K562 (cell line): ENCODE data around the gene RHEBL1. TPM values are rescaled to one million over a fixed set of nuclear protein-coding genes. Genes with fewer than 3 reads are reported as not detected.

Experiments used
- CBX1 ChIP-seq: sonication (generic); IDR thresholded peaks from 2 replicates; pipeline ENCODE4 v1.6.1; 2016; ENCODE audit warnings: antibody characterized with exemption, low read depth, mild to moderate bottlenecking
- CHCHD3 ChIP-seq: fragments of 250-450 bp; sonication (Bioruptor Pico); IDR thresholded peaks from 2 replicates; pipeline ENCODE4 v2.1.2; 2022; ENCODE audit warnings: mild to moderate bottlenecking
- FOSL1 ChIP-seq: fragments of 200-800 bp; sonication (Bioruptor generic); conservative IDR thresholded peaks from 2 replicates; pipeline ENCODE4 v1.6.1; 2016; ENCODE audit warnings: missing genetic modification characterization, missing compliant biosample characterization
- GATA2 ChIP-seq: sonication (generic); formaldehyde crosslinking; IDR thresholded peaks from 2 replicates; pipeline ENCODE4 v1.4.0; 2020; ENCODE audit warnings: mild to moderate bottlenecking, missing genetic modification reagents
- HDAC1 ChIP-seq, 2 experiments: fragments of 450-650 bp; IDR thresholded peaks; 2 replicates each; pipeline ENCODE4 v1.6.1; 2016 to 2017; ENCODE audit warnings: inconsistent platforms in 1 of 2, mild to moderate bottlenecking in 1 of 2, moderate library complexity in 1 of 2
- HEY1 ChIP-seq: fragments of 250-450 bp; sonication (Bioruptor Pico); IDR thresholded peaks from 2 replicates; pipeline ENCODE4 v1.5.0; 2020; ENCODE audit warnings: mild to moderate bottlenecking, moderate library complexity, borderline replicate concordance
- HIVEP1 ChIP-seq: fragments of 250-450 bp; sonication (Bioruptor Pico); IDR thresholded peaks from 2 replicates; pipeline ENCODE4 v1.4.0; 2020; ENCODE audit warnings: mild to moderate bottlenecking
- KHSRP ChIP-seq: fragments of 450-650 bp; IDR thresholded peaks from 2 replicates; pipeline ENCODE4 v1.6.1; 2017
- KLF10 ChIP-seq: fragments of 250-450 bp; sonication (Bioruptor Pico); IDR thresholded peaks from 2 replicates; pipeline ENCODE4 v1.6.1; 2021; ENCODE audit warnings: matching md5 sums
- MAFG ChIP-seq: fragments of 450-650 bp; conservative IDR thresholded peaks from 2 replicates; pipeline ENCODE4 v1.6.1; 2016; ENCODE audit warnings: missing genetic modification characterization, missing compliant biosample characterization
- MAZ ChIP-seq, 2 experiments: fragments of 450-650 bp in 1 of 2; sonication (generic) in 1 of 2; formaldehyde crosslinking; IDR thresholded peaks in 1 of 2; conservative IDR thresholded peaks in 1 of 2; 2 replicates each; pipeline versions ENCODE4 v1.4.0 to v1.5.0; 2020; ENCODE audit warnings: mild to moderate bottlenecking in 1 of 2, missing genetic modification reagents in 1 of 2
- NBN ChIP-seq: fragments of 450-650 bp; IDR thresholded peaks from 2 replicates; pipeline ENCODE4 v1.6.1; 2016; ENCODE audit warnings: low read depth, mild to moderate bottlenecking
- NR2F6 ChIP-seq: fragments of 450-650 bp; formaldehyde crosslinking; IDR thresholded peaks from 2 replicates; pipeline ENCODE4 v1.4.0; 2020; ENCODE audit warnings: mild to moderate bottlenecking
- POLR2G ChIP-seq: fragments of 200-400 bp; formaldehyde crosslinking; IDR thresholded peaks from 2 replicates; pipeline ENCODE4 v1.6.1; 2017; ENCODE audit warnings: low read depth, mild to moderate bottlenecking, antibody characterized with exemption, low read length, moderate library complexity
- RBM22 ChIP-seq: fragments of 200-400 bp; formaldehyde crosslinking; IDR thresholded peaks from 2 replicates; pipeline ENCODE4 v1.6.1; 2018; ENCODE audit warnings: low read length, low read depth; ENCODE audit not compliant: poor library complexity, severe bottlenecking
- RBM39 ChIP-seq: fragments of 200-400 bp; formaldehyde crosslinking; optimal IDR thresholded peaks from 2 replicates; pipeline ENCODE3; 2018; ENCODE audit warnings: low read depth, low read length
- SAP30 ChIP-seq: fragments of 200-600 bp; sonication (generic); IDR thresholded peaks from 2 replicates; pipeline ENCODE4 v1.6.1; 2012; ENCODE audit warnings: borderline replicate concordance, low read depth, mild to moderate bottlenecking, moderate library complexity, low read length, control low read depth, inconsistent platforms; ENCODE audit not compliant: insufficient read depth, poor library complexity, severe bottlenecking
- SIN3B ChIP-seq: fragments of 450-650 bp; IDR thresholded peaks from 2 replicates; pipeline ENCODE4 v1.6.1; 2017; ENCODE audit warnings: low read depth, mild to moderate bottlenecking, moderate library complexity
- SUPT5H ChIP-seq: fragments of 450-650 bp; IDR thresholded peaks from 2 replicates; pipeline ENCODE4 v1.6.1; 2016
- U2AF2 ChIP-seq: fragments of 200-400 bp; formaldehyde crosslinking; optimal IDR thresholded peaks from 2 replicates; pipeline ENCODE3; 2017; ENCODE audit warnings: low read depth, mild to moderate bottlenecking, low read length
- ZNF444 ChIP-seq: fragments of 250-450 bp; sonication (Bioruptor Pico); IDR thresholded peaks from 2 replicates; pipeline ENCODE4 v1.4.0; 2020; ENCODE audit warnings: mild to moderate bottlenecking, moderate library complexity
- ZNF586 ChIP-seq: fragments of 450-650 bp; formaldehyde crosslinking; conservative IDR thresholded peaks from 2 replicates; pipeline ENCODE4 v1.4.0; 2020; ENCODE audit warnings: mild to moderate bottlenecking, moderate library complexity
- polyA plus RNA-seq, 8 experiments: library from polyadenylated mRNA; depleted of rRNA in 4 of 8; stranded (reverse) in 5 of 8; unstranded in 3 of 8; fragments of >200 nt; fragmentation: Nextera tagmentation in 2 of 8; fragmentation: Illumina TruSeq in 1 of 8; extraction: Ambion mirVana in 2 of 8; extraction: Trizol in 1 of 8; gene quantifications; 2 replicates each; pipeline versions ENCODE4 v1.2.1 to v1.2.3, GENCODE V29; 2011 to 2014; ENCODE audit warnings: inconsistent platforms in 1 of 8, missing spikeins in 1 of 8
- total RNA-seq, 7 experiments: library from RNA; depleted of rRNA in 6 of 7; stranded (reverse); fragments of >200 nt in 6 of 7; fragmentation: Illumina TruSeq in 2 of 7; extraction: Trizol in 2 of 7; gene quantifications; 2 replicates each; pipeline versions ENCODE4 v1.2.1 to v1.2.3, GENCODE V29; 2011 to 2021; ENCODE audit warnings: low replicate concordance in 1 of 7
- TF ChIP-seq, protein P1 (sequence below): fragments of 450-650 bp; IDR thresholded peaks from 2 replicates; pipeline ENCODE4 v1.6.1; 2016; ENCODE audit warnings: missing biosample characterization, missing genetic modification characterization
- TF ChIP-seq, protein P2 (sequence below): fragments of 250-450 bp; sonication (Bioruptor Pico); IDR thresholded peaks from 2 replicates; pipeline ENCODE4 v1.9.0; 2021; ENCODE audit warnings: mild to moderate bottlenecking
- TF ChIP-seq, protein P3 (sequence below): IDR thresholded peaks from 3 replicates; pipeline ENCODE4 v1.6.1; 2011; ENCODE audit warnings: borderline replicate concordance, mild to moderate bottlenecking; ENCODE audit not compliant: insufficient read length, insufficient read depth

RHEBL1 gene
- total and polyA plus RNA-seq, 9 of the 15 experiments (the other 6 are each of a cell fraction or from before 2014, with no cell fraction given): 4.3 to 36.1 (median 8.2) TPM

- TF ChIP-seq, protein P1, sequence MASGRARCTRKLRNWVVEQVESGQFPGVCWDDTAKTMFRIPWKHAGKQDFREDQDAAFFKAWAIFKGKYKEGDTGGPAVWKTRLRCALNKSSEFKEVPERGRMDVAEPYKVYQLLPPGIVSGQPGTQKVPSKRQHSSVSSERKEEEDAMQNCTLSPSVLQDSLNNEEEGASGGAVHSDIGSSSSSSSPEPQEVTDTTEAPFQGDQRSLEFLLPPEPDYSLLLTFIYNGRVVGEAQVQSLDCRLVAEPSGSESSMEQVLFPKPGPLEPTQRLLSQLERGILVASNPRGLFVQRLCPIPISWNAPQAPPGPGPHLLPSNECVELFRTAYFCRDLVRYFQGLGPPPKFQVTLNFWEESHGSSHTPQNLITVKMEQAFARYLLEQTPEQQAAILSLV (tag): no peak
- TF ChIP-seq CBX1: peak; percentile 94
- TF ChIP-seq RBM39: no peak
- TF ChIP-seq SAP30: no peak
- TF ChIP-seq SUPT5H: peak; percentile 81
- peak; percentile 60; the same call in 1 of the 2 replicates for TF ChIP-seq FOSL1
- TF ChIP-seq POLR2G: peak; percentile 92
- TF ChIP-seq U2AF2: no peak
- 0 out of 2 replicates have a peak, but pooled peaks have one; percentile 84 for TF ChIP-seq NBN
- TF ChIP-seq RBM22: peak; percentile 82
- TF ChIP-seq ZNF586 (CRISPR knock-in tag): no peak
- TF ChIP-seq HIVEP1 (CRISPR knock-in tag): no peak
- TF ChIP-seq, protein P2, sequence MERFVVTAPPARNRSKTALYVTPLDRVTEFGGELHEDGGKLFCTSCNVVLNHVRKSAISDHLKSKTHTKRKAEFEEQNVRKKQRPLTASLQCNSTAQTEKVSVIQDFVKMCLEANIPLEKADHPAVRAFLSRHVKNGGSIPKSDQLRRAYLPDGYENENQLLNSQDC (CRISPR knock-in tag): peak; percentile 44; the same call in 1 of the 2 replicates
- TF ChIP-seq SIN3B: peak; percentile 36; the same call in 1 of the 2 replicates
- no peak for TF ChIP-seq KLF10
- 0 out of 2 replicates have a peak, but pooled peaks have one; percentile 44 for TF ChIP-seq CHCHD3
- peak; percentile 98 to 99 for TF ChIP-seq MAZ (CRISPR knock-in tag; conservative IDR thresholded peaks at IDR 0.05 in 1 of 2, IDR thresholded peaks at IDR 0.05 in 1 of 2)
- no peak for TF ChIP-seq GATA2
- TF ChIP-seq ZNF444 (CRISPR knock-in tag): no peak
- no peak for TF ChIP-seq NR2F6 (CRISPR knock-in tag)
- peak; percentile 95 for TF ChIP-seq MAFG (tag)
- TF ChIP-seq HDAC1 (IDR thresholded peaks at IDR 0.05): peak in 1 of 2 experiments; percentile 94; a peak in 2 of 4 replicates
- TF ChIP-seq HEY1 (CRISPR knock-in tag): no peak
- no peak for TF ChIP-seq KHSRP
- TF ChIP-seq, protein P3, sequence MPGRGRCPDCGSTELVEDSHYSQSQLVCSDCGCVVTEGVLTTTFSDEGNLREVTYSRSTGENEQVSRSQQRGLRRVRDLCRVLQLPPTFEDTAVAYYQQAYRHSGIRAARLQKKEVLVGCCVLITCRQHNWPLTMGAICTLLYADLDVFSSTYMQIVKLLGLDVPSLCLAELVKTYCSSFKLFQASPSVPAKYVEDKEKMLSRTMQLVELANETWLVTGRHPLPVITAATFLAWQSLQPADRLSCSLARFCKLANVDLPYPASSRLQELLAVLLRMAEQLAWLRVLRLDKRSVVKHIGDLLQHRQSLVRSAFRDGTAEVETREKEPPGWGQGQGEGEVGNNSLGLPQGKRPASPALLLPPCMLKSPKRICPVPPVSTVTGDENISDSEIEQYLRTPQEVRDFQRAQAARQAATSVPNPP: no peak
These were observed 9.3 kb downstream of the RHEBL1 start, which contains the start of gene KMT2D (continued) for GRCh38 chr12:49060237-49061156.
